Prostate gland (tissue), 2 donors: ENCODE measurements around the gene NUDT1. TPM values are rescaled to one million over a fixed set of nuclear protein-coding genes. Genes with fewer than 3 reads are reported as not detected.

Source experiments
- DNase-seq: peaks from one replicate; pipeline ENCODE4 v3.0.0-alpha.2; 2019; ENCODE audit warnings: low spot score
- H3K27ac ChIP-seq, 2 donors: fragments of 200-600 bp; sonication (generic); 2 replicates each; pipeline ENCODE4 v1.5.1; 2017 to 2019
- H3K27me3 ChIP-seq: fragments of 200-600 bp; sonication (generic); replicated peaks from 2 replicates; pipeline ENCODE4 v1.5.1; 2019; ENCODE audit not compliant: insufficient read depth
- H3K36me3 ChIP-seq, 2 donors: fragments of 200-600 bp; sonication (generic); 1 replicate in 1 of 2; 2 replicates in 1 of 2; pipeline versions ENCODE4 v1.5.1 to v1.8.1; 2017 to 2019
- H3K4me1 ChIP-seq: fragments of 200-600 bp; sonication (generic); replicated peaks from 2 replicates; pipeline ENCODE4 v1.5.1; 2019
- H3K4me3 ChIP-seq, 2 donors: fragments of 200-600 bp; sonication (generic); 2 replicates each; pipeline ENCODE4 v1.5.1; 2017 to 2019
- H3K9me3 ChIP-seq: fragments of 200-600 bp; sonication (generic); 2 replicates; pipeline ENCODE4 v1.5.1; 2017
- POLR2A ChIP-seq: fragments of 450-650 bp; IDR thresholded peaks from one replicate; pipeline ENCODE4 v1.6.1; 2016; ENCODE audit warnings: antibody characterized with exemption, mild to moderate bottlenecking
- POLR2AphosphoS5 ChIP-seq: sonication (generic); formaldehyde crosslinking; IDR thresholded peaks from one replicate; pipeline ENCODE4 v1.6.1; 2017; ENCODE audit warnings: antibody characterized with exemption
- WGBS: methylation state at CpG from one replicate; pipeline ENCODE4 v1.1.5; 2018; 5-methylcytosine and 5-hydroxymethylcytosine counted together
- intact Hi-C: fragments of 100-400 bp; cut with DNase I; formaldehyde crosslinking; loops from one replicate; pipeline ENCODE4 v1.14.2; 2022
- total RNA-seq, 2 donors: library from RNA; depleted of rRNA; stranded (reverse); fragments of >200 nt; gene quantifications; one replicate each; pipeline ENCODE4 v1.1.0, GENCODE V29; 2016
- TF ChIP-seq, protein P1 (sequence below), 4 experiments: fragments of 200-600 bp in 2 of 4; fragments of 450-650 bp in 2 of 4; sonication (generic) in 2 of 4; IDR thresholded peaks; 1 replicate in 3 of 4; 2 replicates in 1 of 4; pipeline ENCODE4 v1.5.1; 2016 to 2019; ENCODE audit warnings: antibody characterized with exemption in 4 of 4, mild to moderate bottlenecking in 2 of 4, moderate library complexity in 2 of 4

NUDT1 gene
- total RNA-seq, 2 donors from 2014 or later, result 18.1 to 35.3 TPM

DNA sequence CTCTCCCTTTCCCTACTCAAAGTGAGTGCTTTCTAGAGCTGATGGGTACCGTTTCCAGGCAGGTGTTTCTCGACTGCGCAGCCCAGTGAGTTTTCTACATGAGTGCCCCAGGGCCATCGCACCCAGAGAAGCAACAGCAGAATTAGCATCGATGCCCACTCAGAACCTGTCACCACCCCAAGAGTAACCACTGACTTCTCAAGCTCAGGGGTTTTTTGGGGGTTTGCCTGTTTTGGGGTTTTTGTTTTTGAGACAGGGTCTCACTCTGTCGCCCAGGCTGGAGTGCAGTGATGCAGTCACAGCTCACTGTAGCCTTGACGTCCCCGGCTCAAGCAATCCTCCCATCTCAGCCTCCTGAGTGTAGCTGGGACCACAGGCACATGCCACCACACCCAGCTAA lies 46.5 kb downstream of the NUDT1 start:
- no peaks in the 10 kb centered on the region for H3K9me3 ChIP-seq
- 91% methylated on average over 8 of the region's 8 CpGs for WGBS
- intact Hi-C loops, result no loop called here
- no peaks in the 10 kb centered on the region for H3K36me3 ChIP-seq
- no peak for TF ChIP-seq POLR2AphosphoS5
- no peak for TF ChIP-seq POLR2A
- TF ChIP-seq, protein P1, sequence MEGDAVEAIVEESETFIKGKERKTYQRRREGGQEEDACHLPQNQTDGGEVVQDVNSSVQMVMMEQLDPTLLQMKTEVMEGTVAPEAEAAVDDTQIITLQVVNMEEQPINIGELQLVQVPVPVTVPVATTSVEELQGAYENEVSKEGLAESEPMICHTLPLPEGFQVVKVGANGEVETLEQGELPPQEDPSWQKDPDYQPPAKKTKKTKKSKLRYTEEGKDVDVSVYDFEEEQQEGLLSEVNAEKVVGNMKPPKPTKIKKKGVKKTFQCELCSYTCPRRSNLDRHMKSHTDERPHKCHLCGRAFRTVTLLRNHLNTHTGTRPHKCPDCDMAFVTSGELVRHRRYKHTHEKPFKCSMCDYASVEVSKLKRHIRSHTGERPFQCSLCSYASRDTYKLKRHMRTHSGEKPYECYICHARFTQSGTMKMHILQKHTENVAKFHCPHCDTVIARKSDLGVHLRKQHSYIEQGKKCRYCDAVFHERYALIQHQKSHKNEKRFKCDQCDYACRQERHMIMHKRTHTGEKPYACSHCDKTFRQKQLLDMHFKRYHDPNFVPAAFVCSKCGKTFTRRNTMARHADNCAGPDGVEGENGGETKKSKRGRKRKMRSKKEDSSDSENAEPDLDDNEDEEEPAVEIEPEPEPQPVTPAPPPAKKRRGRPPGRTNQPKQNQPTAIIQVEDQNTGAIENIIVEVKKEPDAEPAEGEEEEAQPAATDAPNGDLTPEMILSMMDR (IDR thresholded peaks at IDR 0.05), result no peak
- H3K27ac ChIP-seq, result no peak overlapping the region
- H3K27me3 ChIP-seq, result no peaks in the 10 kb centered on the region
- no peak for DNase-seq
- H3K4me3 ChIP-seq, result no peak overlapping the region
- H3K4me1 ChIP-seq, result no peaks in the 10 kb centered on the region

DNA sequence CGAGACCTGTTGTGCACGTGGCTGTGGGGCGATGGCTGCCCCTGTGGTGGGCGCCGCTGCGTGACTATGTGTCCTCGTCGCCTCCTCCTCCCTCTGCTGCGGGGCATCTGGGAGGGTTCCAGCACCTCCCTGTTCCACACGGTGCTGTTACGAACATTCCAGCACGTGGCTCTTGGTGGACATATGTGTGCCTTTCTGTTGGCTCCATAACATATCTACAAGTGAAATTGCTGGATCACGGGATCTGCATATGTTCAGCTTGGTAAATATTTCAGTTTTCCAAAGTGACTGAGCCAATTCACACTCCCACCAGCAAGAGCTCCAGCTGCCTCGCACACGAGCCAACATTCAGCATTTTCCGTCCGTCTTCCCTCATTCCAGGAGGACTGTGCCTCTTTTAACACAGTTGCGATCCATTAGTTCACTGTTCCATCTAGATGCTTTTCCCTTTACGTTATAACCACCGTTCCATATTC lies 47.1 kb downstream of the NUDT1 start:
- no peak overlapping the region for H3K27ac ChIP-seq
- 79% methylated on average over 20 of the region's 20 CpGs for WGBS
- H3K36me3 ChIP-seq, result no peaks in the 10 kb centered on the region
- intact Hi-C loops, result no loop called here
- no peak for DNase-seq
- TF ChIP-seq POLR2A (no peak), POLR2AphosphoS5 (no peak)
- TF ChIP-seq, protein P1 (IDR thresholded peaks at IDR 0.05), result no peak
- no peaks in the 10 kb centered on the region for H3K9me3 ChIP-seq
- H3K27me3 ChIP-seq, result no peaks in the 10 kb centered on the region
- no peaks in the 10 kb centered on the region for H3K4me1 ChIP-seq
- H3K4me3 ChIP-seq, result no peak overlapping the region

DNA sequence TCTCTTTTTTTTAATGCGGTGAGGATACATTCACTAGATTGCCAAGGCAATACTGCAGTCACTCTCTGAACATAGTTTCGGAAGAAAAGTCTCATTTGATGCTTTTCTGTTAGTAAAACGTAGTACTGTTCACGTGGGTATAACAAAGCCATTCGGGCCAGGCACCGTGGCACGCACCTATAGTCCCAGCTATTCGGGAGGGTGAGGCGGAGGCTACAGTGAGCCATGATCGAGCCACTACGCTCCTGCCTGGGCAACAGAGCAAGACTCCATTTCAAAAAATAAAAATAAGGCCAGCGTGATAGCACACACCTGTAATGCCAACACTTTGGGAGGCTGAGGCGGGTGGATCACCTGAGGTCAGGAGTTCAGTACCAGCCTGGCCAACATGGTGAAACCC lies 47.6 kb downstream of the NUDT1 start:
- WGBS, result 91% methylated on average over 13 of the region's 13 CpGs
- Histone ChIP-seq H3K36me3 (no peaks in the 10 kb centered on the region), H3K4me3 (no peak overlapping the region), H3K27me3 (no peaks in the 10 kb centered on the region), H3K9me3 (no peaks in the 10 kb centered on the region), H3K27ac (no peak overlapping the region), H3K4me1 (no peaks in the 10 kb centered on the region)
- no peak for TF ChIP-seq POLR2AphosphoS5
- no peak for TF ChIP-seq POLR2A
- TF ChIP-seq, protein P1 (IDR thresholded peaks at IDR 0.05), result no peak
- intact Hi-C loops, result no loop called here
- no peak for DNase-seq

DNA sequence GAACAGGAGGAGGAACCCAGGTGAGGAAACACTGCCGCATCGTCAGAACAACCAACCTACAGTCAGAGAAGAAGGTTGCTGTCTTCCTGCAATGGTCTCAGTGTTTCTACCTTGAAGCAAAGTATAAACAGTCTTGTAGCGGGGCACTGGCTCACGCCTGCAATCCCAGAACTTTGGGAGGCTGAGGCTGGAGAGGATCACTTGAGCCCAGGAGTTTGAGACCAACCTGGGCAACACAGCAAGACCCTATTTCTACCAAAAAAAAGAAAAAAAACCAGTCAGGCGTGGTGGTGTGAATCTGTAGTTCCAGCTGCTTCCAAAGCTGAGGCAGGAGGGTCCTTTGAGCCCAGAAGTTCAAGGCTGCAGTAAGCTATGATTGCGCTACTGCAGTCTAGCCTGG lies 48.9 kb downstream of the NUDT1 start:
- no peaks in the 10 kb centered on the region for H3K36me3 ChIP-seq
- H3K27ac ChIP-seq, result no peak overlapping the region
- H3K4me1 ChIP-seq, result no peaks in the 10 kb centered on the region
- WGBS, result 95% methylated on average over 6 of the region's 6 CpGs
- DNase-seq, result no peak
- intact Hi-C loops, result no loop called here
- no peaks in the 10 kb centered on the region for H3K9me3 ChIP-seq
- no peaks in the 10 kb centered on the region for H3K27me3 ChIP-seq
- TF ChIP-seq POLR2AphosphoS5, result no peak
- no peak for TF ChIP-seq POLR2A
- TF ChIP-seq, protein P1 (IDR thresholded peaks at IDR 0.05), result no peak
- no peak overlapping the region for H3K4me3 ChIP-seq

DNA sequence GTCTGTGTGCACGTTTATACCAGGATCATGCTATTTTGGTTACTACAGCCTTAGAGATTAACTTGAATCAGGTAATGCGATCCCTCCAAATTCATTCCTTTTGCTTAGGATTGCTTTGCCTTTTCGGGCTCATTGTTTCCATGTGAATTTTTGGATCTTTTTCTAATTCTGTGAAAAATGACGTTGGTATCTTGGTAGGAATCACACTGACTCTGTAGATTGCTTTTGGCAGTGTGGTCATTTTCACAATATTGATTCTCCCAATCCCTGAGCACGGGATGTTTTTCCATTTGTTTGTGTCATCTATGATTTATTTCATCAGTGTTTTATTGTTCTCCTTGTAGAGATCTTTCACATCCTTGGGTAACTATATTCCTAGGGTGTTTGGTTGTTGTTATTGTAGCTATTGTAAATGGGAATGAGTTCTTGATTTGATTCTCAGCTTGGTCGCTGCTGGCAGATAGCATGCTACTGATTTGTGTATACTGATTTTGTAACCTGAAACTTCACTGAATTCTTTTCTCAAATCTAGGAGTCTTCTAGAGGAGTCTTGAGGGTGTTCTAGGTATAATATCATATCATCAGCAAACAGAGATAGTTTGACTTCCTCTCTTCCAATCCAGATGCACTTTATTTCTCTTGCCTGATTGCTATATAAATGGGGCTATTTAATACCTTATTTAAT lies 54.1 kb downstream of the NUDT1 start:
- H3K27me3 ChIP-seq, result no peaks in the 10 kb centered on the region
- no peaks in the 10 kb centered on the region for H3K9me3 ChIP-seq
- H3K27ac ChIP-seq, result no peak overlapping the region
- no peaks in the 10 kb centered on the region for H3K4me1 ChIP-seq
- no peak overlapping the region for H3K4me3 ChIP-seq
- DNase-seq, result no peak
- intact Hi-C loops, result no loop called here
- TF ChIP-seq POLR2AphosphoS5, result no peak
- WGBS, result 44% methylated on average over 6 of the region's 6 CpGs
- no peaks in the 10 kb centered on the region for H3K36me3 ChIP-seq
